NCI-H2171 treated with DMSO at 0.1 percent for 48 hours (cell line): ENCODE measurements around the gene RNF149.
A peak's percentile ranks its signal among the peaks of the same experiment; 100 is the strongest.
"Not testable (repeated sequence)": the region's sequence is repeated elsewhere in the genome, so short reads cannot be mapped to it uniquely, and the experiment has no call there.

ENCODE experiments used
- DNase-seq: peaks from one replicate; lab custom pipeline; 2025; lab: John Stamatoyannopoulos, UW

The RNF149 gene

DNA sequence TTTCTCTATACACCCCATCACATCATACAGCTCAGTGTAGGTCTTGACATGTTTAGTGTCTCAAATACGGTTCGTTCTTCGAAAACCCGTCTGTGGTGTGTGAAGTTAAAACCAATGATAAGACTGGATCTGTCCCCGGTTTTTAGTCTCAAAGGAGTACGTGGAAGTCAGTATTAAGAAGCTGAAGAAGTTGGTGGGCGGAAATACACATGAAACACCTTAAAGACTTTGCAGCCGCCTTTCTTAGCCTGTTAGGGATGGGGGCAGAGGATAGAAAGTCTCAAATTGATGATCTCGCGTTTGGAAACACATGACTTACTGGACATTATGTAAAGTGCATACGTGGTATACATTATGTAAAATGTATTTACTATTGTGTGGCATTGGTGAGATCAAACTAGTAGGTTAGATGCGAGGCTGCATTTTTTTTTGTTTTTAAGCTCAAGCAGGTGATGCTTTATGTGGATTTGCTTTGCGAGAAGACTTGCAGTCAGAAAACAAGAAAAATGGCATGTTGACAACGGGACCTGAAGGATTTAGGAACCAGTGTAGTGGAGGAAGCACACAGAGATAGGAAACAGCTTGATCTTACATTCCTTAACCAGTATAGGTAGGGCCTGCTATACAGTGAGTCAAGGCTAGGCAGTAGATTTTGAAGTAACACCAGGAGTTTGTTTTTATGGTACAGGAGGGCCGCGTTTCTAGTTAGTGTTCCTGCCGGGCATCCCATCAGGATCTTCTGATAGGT, 54.6 kb downstream of the RNF149 start:
- no peak for DNase-seq

DNA sequence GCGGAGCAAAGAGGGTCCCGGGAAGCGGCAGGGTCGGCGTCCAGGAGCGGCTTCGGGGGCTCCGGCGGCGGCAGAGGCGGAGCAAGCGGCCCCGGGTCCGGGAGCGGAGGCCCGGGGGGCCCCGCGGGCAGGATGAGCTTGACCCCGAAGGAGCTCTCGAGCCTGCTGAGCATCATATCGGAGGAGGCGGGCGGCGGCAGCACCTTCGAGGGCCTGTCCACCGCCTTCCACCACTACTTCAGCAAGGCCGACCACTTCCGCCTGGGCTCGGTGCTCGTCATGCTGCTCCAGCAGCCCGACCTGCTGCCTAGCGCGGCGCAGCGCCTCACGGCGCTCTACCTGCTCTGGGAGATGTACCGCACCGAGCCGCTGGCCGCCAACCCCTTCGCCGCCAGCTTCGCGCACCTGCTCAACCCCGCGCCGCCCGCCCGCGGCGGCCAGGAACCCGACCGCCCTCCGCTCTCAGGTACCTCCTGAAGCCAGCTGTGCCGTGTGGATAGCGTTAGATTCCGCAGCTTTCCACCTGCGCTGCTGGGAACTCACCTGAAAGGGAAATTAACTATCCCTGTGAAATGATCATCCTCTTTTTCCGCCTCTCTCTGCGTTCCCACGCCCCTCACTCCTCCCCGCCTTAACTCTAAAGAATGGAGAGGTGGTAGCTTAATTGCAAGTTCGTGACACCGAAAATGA, 55.3 kb downstream of the RNF149 start:
- DNase-seq: peak; percentile 58

DNA sequence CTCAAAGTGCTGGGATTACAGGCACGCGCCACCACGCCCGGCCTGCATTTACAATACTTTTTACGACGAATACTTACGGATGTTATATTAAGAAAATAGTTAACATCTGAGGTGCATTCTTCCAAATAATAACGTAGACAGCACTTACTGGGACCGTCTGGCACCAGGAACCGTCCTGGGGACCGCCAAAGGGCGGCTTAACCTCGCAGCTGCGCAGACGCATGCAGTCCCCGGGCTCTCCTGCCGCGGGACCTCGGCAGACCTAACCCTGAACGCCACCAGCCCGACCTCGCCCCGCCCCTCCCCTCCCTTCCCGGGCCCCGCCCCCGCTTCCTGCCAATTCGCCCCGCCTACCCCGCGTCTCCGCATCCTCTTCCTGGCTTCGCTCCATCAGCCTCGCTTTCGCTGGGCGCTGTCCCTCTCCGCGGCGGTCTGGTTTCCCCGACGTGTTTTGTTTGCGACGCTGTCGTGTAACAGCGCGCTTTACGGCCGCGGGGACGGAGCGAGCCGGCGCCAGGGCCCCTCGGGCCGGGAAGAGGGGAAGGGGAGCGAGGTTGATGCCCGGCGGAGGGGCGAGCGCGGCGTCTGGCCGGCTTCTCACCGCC, 56.0 kb downstream of the RNF149 start, which contains the start of gene CNOT11:
TSS of gene CNOT11 (plus strand) at position 479 of the 605 bp plus-strand sequence. CDS start at position 558, 79 bp downstream.
- peak; percentile 98 for DNase-seq

- DNase-seq: peak; percentile 78
These were observed 56.6 kb downstream of the RNF149 start for GRCh38 chr2:101251844-101252407.

- not testable (repeated sequence) for DNase-seq
These were observed 57.2 kb downstream of the RNF149 start for GRCh38 chr2:101251246-101251781.

DNA sequence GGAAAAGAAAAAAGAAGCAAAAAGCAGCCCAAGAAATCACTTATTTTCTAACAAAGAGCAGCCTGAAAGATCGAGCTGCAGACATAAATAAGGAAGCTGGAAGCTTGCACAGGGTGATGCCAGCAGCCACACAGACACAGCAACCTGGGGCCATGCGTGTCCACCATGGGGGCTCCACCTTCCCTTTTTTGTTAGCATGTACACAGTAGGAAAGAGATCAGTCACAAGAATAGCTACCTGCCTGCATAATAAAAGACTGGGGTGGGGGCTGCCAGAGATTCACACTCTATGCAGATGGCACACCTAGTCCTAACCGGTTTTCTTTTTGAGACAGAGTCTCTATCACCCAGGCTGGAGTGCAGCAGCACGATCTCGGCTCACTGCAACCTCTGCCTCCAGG, 58.7 kb downstream of the RNF149 start:
- no peak for DNase-seq

DNA sequence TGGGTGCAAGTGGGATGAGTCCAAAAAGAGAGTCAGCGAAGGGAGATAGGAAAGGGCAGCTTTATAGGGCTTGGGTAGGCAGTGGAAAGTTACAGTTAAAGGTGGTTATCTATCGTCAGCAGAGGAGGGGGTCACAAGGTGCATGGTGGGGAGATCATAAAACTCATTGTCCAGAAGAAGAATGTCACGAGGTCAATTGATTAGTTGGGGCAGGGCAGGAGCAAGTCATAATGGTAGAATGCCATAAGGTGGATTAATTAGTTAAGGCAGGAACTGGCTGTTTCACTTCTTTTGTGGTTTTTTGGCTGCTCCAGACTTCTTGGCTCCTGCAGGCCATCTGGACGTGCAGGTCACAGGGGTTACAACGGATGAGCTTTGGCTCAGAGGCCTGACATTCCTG, 59.7 kb downstream of the RNF149 start:
- DNase-seq: not testable (repeated sequence)

- not testable (repeated sequence) for DNase-seq
These were observed 63.0 kb downstream of the RNF149 start for GRCh38 chr2:101245468-101245867.

DNA sequence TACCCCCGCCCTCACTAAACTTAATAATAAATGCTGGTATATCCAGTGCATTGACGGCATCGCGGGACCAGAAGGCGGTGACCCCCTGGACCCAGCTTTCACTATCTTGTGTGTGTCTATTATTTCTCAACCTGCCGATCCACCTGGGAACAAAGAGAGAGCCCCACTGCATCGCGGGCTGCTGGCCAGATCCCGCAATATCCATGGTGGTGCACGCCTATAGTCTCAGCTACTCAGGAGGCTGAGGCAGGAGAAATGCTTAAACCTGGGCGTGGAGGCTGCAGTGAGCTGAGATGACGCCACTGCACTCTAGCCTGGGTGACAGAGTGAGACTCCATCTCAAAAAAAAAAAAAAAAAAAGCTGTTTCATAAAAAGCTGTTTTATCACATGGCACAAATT, 63.6 kb downstream of the RNF149 start:
- not testable (repeated sequence) for DNase-seq

DNA sequence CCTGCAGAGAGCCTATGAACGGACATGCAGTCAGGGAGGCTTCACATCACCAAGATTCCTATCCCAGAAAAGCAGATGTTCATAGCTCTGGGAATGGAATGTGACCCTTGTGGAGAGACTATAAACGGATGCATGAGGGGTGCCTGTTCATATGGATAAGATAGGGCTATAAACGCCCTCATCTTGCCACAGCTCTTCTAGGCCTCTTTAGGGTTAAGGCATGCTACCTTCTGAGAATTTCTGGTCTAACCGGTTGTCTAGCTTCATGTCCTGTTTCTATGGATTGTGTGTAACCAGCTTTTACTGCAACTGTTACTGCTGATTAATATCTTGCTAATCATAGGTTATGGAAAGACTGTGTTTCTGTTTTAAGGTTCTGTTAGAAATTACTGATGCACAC, 64.1 kb downstream of the RNF149 start:
- DNase-seq: not testable (repeated sequence)

- DNase-seq: no peak
These were observed 67.3 kb downstream of the RNF149 start for GRCh38 chr2:101241158-101241557.

DNA sequence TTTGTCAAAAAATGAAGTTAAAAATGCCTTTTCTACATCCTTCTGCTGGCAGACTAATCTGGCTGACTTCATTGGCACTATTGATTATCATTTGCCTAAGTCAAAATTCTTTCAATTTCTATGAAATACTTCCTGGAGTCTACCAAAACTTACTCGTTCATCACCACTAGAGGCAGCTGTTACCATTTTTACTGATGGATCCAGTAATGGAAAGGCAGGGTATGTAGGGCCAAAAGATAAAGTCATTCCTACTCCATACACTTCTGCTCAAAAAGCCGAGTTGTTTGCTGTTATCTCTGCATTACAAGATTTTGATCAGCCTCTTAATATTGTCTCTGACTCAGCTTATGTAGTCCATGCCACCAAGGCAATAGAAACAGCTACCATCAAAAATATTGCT, 67.8 kb downstream of the RNF149 start:
- DNase-seq: peak; percentile 20

DNA sequence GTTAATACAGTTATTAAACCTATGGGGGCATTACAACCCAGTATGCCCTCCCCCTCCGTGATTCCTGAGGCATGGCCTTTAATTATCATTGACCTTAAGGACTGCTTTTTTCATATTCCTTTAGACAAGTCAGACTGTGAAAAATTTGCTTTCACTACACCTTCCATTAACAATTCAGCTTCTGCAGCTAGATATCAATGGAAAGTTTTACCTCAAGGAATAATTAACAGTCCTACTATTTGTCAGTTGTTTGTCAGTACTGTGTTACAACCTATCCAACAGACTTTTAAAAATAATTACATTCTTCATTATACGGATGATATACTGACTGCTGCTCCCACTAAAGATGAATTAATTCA, 68.8 kb downstream of the RNF149 start:
- DNase-seq: not testable (repeated sequence)

GRCh38 chr2:101238930-101239759, 69.4 kb downstream of the RNF149 start:
- no peak for DNase-seq

DNA sequence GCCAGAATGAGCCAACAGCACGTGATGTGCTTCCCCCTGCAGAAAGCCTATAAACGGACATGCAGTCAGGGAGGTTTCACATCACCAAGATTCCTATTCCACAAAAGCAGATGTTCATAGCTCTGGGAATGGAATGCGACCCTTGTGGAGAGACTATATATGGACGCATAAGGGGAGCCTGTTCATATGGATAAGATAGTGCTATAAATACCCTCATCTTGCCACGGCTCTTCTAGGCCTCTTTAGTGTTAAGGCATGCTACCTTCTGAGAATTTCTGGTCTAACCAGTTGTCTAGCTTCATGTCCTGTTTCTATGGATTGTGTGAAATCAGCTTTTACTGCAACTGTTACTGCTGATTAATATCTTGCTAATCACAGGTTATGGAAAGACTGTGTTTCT, 70.6 kb downstream of the RNF149 start:
- DNase-seq: not testable (repeated sequence)

GRCh38 chr2:101235956-101236355, 72.5 kb downstream of the RNF149 start:
- not testable (repeated sequence) for DNase-seq

DNA sequence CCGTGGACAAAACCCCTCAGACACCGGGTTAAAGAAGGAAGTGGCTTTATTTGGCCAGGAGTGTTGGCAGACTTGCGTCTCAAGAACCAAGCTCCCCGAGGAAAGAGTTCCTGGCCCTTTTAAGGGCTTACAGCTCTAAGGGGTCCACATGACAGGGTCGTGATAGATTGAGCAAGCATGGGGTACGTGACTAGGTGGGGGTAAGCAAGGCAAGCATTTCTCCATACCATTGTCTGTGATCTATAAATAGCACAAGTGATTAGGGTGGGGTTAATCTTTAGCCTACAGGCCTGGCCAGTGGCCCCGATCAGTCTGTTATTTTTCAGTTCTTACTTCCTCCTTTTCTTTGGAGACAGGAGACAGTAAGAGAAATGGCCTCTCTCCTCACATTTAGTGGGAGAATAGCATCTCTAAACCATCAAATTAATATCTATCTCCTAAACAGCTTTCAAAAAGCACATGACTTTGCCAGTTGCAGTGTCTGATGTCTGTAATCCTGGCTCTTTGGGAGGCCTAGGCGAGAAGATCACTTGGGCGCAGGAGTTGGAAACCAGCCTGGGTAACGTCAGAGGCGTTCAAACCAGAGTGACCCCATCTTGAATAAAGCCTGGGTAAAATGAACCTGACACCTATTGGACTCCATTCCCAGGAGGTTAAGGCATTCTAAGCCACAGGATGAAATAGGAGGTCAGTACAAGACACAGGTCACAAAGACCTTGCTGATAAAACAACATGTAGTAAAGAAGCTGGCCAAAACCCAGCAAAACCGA, 74.1 kb downstream of the RNF149 start:
- DNase-seq: no peak

- no peak for DNase-seq
These were observed 75.7 kb downstream of the RNF149 start for GRCh38 chr2:101232770-101233169.

- no peak for DNase-seq
These were observed 76.4 kb downstream of the RNF149 start for GRCh38 chr2:101231937-101232730.

DNA sequence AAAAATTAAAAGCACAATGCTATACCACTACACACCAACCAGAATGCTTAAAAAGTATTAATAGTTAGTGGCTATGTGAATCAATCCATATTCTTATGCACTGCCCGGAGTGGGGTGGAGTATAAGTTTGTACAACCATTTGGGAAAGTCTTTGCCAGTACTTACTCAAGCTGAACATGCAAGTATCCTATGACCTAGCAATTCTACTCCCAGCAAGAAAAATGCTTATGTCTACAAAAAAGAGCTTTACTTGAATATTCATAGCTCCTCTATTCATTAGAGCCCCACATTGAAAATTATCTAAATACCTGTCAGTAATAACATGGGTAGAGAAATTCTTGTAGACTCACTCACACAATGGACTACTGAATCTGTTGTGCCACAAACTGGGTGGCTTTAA, 77.3 kb downstream of the RNF149 start:
- DNase-seq: no peak
